ENCODE measurements around the gene EEFSEC. TPM values are rescaled to one million over a fixed set of nuclear protein-coding genes. Genes with fewer than 3 reads are reported as not detected.

Gene EEFSEC
- total RNA-seq, 4 donors from 2014 or later = 9.1 to 17.4 (median 15.8) TPM

DNA sequence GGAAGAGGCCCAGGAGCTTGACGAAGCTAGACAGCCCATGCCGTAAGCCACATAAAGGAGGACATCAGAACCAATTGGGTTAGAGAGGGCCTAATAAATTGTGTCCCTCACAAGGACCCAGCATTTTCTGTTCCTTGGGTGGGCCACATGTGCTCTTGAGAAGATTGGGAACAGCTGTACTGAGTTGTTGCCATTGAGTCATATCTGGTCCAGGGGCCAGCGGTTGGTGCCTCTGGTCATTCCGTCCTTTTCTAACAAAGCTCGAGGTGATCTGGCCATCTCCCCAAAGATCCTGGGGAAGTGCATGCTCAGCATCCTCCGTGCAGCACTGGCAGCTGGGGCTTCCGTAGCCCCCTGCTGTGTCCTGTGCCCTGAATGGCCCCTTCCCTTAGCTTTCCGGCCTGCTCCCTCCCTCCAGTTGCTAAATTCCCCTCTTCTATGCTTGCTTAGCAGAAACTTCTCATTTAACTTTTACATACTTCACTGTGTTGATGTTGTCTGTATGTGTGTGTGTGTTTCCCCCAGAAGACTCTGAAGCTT lies 73.0 kb downstream of the EEFSEC start:
- Histone ChIP-seq H3K4me1 (peaks cover 0 to 5% (median 2%) of the 10 kb centered on the region in 4 donors), H3K27ac (replicated peaks in 1 of 4) (no peak overlapping the region), H3K27me3 (no peaks in the 10 kb centered on the region), H3K9me3 (peaks cover 0 to 8% (median 3%) of the 10 kb centered on the region in 4 donors), H3K36me3 (no peaks in the 10 kb centered on the region), H3K4me3 (no peak overlapping the region)
- WGBS = 79% methylated on average over 8 of the region's 8 CpGs
- TF ChIP-seq POLR2AphosphoS5 (IDR thresholded peaks at IDR 0.05) (no peak), EP300 (IDR thresholded peaks at IDR 0.05) (no peak), POLR2A (IDR thresholded peaks at IDR 0.05; ENCODE audit: low read depth) (no peak)
- TF ChIP-seq, protein P1, sequence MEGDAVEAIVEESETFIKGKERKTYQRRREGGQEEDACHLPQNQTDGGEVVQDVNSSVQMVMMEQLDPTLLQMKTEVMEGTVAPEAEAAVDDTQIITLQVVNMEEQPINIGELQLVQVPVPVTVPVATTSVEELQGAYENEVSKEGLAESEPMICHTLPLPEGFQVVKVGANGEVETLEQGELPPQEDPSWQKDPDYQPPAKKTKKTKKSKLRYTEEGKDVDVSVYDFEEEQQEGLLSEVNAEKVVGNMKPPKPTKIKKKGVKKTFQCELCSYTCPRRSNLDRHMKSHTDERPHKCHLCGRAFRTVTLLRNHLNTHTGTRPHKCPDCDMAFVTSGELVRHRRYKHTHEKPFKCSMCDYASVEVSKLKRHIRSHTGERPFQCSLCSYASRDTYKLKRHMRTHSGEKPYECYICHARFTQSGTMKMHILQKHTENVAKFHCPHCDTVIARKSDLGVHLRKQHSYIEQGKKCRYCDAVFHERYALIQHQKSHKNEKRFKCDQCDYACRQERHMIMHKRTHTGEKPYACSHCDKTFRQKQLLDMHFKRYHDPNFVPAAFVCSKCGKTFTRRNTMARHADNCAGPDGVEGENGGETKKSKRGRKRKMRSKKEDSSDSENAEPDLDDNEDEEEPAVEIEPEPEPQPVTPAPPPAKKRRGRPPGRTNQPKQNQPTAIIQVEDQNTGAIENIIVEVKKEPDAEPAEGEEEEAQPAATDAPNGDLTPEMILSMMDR (IDR thresholded peaks at IDR 0.05) = no peak
- intact Hi-C loops (cut with DNase I) = no loop called here
- no peak for DNase-seq (ENCODE audit: extremely low spot score)

DNA sequence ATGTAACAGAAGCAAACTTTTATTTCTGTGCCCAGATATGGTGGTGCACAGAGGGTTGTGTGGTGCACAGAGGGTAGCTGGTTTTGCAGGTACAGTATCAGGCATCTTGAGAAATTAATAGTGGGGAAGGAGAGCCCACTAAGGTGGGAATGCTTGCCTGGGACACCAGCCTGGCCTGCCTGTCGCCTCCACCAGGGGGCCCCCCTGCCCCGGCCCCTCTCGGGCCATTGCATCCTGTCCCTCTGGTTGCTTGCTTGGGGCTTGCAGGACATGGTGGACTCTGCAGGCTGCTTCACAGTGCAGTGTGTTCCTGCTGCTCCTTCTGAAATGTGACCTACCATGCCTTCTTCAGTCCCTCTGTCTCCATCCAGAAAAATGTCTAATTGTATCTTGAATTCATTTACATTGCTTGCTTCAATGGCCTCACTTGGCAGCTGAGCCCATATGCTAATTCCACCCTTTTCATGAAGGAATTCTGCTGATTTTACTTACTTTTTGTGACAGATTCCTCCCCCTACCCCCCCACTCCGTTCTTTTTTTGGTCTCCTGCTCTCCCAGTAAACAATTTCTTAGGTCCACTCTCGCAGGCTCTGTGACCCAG lies 73.6 kb downstream of the EEFSEC start:
- H3K9me3 ChIP-seq = peaks cover 0 to 8% (median 3%) of the 10 kb centered on the region in 4 donors
- no peak overlapping the region for H3K27ac ChIP-seq (replicated peaks in 1 of 4)
- H3K4me3 ChIP-seq = no peak overlapping the region
- no peak for DNase-seq (ENCODE audit: extremely low spot score)
- TF ChIP-seq EP300 (IDR thresholded peaks at IDR 0.05) = no peak
- TF ChIP-seq, protein P1 (IDR thresholded peaks at IDR 0.05) = peak; percentile 41 to 66 (median 55)
- intact Hi-C loops (cut with DNase I) = no loop called here
- H3K27me3 ChIP-seq = no peaks in the 10 kb centered on the region
- 50% methylated on average over 5 of the region's 5 CpGs for WGBS
- no peaks in the 10 kb centered on the region for H3K36me3 ChIP-seq
- H3K4me1 ChIP-seq = peaks cover 0 to 12% (median 5%) of the 10 kb centered on the region in 4 donors

DNA sequence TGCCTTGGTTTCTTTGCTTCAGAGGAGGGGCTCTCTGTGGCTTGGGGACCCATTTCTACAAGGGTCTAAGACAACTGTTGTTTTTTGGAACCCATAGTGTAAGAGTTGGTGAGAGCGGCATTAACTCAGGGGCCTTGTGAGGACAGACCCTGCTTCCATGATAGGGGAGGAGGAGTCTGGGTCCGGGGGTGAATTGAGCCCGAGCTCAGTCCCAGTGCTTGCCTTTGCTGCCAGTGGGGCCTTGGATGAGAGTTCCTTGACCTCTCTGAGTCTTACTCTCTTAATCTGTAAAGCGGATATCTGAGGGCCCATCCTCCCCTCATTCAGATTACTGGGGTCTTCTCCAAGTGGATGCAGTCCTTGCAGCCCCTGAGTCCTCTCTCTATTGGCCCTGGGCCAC lies 74.2 kb downstream of the EEFSEC start:
- Histone ChIP-seq H3K36me3 (no peaks in the 10 kb centered on the region), H3K4me3 (no peak overlapping the region), H3K4me1 (peaks cover 0 to 17% (median 6%) of the 10 kb centered on the region in 4 donors), H3K9me3 (peaks cover 0 to 8% (median 3%) of the 10 kb centered on the region in 4 donors), H3K27me3 (no peaks in the 10 kb centered on the region), H3K27ac (replicated peaks in 1 of 4) (no peak overlapping the region)
- TF ChIP-seq POLR2A (IDR thresholded peaks at IDR 0.05; ENCODE audit: low read depth) (no peak), POLR2AphosphoS5 (IDR thresholded peaks at IDR 0.05) (no peak), EP300 (IDR thresholded peaks at IDR 0.05) (no peak)
- TF ChIP-seq, protein P1 (IDR thresholded peaks at IDR 0.05) = no peak
- WGBS = 100% methylated on average over 4 of the region's 4 CpGs
- intact Hi-C loops (cut with DNase I) = no loop called here
- no peak for DNase-seq (ENCODE audit: extremely low spot score)

DNA sequence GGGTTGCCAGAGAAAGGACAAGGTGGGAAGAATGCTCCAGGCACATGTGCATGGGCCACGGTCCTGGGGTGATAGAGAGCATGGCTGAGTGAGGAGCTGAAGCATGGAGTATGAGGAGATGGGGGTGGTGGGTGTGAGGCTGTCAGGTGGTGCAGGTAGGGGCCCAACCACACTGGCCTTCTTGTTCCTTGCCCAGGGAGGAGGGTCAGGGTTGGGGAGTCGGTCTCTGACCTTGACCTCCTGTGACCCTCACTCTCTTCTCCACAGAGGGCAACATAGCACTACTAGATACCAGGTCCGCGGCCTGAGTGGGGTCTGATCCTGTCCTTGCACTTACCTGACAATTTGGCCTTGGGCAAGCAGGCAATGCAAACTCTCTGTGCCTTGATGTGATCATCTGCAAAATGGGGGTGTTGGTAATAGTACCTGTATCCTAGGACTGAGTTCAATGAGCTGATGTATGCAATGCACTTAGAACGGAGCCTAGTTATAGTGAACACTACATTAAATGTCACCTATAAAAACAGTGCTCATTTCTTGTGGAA lies 75.2 kb downstream of the EEFSEC start:
- no peak for DNase-seq (ENCODE audit: extremely low spot score)
- 95% methylated on average over 5 of the region's 5 CpGs for WGBS
- H3K9me3 ChIP-seq = no peaks in the 10 kb centered on the region
- H3K4me1 ChIP-seq = peaks cover 0 to 22% (median 6%) of the 10 kb centered on the region in 4 donors
- no peaks in the 10 kb centered on the region for H3K36me3 ChIP-seq
- no peak overlapping the region for H3K27ac ChIP-seq (replicated peaks in 1 of 4)
- intact Hi-C loops (cut with DNase I) = no loop called here
- TF ChIP-seq EP300 (IDR thresholded peaks at IDR 0.05) (no peak), POLR2A (IDR thresholded peaks at IDR 0.05; ENCODE audit: low read depth) (no peak), POLR2AphosphoS5 (IDR thresholded peaks at IDR 0.05) (no peak)
- TF ChIP-seq, protein P1 (IDR thresholded peaks at IDR 0.05) = no peak
- H3K4me3 ChIP-seq = no peak overlapping the region
- no peaks in the 10 kb centered on the region for H3K27me3 ChIP-seq
